ENCODE data around the gene CARS2.

DNA sequence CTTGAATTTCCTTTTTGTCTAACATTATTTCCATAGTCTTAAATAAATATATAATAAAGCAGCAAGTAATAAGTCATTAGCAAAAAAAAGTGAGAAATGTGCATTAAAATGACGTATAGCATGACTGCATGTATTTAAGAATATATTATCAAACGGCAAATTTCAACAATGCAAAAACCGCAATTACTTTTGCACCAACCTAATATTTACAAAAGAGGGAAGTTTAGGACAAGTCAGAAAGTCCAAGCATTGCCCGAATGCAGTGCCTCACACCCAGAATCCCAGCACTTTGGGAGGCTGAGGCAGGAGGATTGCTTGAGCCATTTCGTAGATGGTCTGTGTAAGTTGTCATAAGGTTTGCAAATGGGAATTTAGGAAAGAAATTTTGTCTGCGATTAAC is 100.8 kb downstream of the CARS2 start:
- TF ChIP-seq, protein P1, sequence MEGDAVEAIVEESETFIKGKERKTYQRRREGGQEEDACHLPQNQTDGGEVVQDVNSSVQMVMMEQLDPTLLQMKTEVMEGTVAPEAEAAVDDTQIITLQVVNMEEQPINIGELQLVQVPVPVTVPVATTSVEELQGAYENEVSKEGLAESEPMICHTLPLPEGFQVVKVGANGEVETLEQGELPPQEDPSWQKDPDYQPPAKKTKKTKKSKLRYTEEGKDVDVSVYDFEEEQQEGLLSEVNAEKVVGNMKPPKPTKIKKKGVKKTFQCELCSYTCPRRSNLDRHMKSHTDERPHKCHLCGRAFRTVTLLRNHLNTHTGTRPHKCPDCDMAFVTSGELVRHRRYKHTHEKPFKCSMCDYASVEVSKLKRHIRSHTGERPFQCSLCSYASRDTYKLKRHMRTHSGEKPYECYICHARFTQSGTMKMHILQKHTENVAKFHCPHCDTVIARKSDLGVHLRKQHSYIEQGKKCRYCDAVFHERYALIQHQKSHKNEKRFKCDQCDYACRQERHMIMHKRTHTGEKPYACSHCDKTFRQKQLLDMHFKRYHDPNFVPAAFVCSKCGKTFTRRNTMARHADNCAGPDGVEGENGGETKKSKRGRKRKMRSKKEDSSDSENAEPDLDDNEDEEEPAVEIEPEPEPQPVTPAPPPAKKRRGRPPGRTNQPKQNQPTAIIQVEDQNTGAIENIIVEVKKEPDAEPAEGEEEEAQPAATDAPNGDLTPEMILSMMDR (IDR thresholded peaks at IDR 0.05) = no peak
- TF ChIP-seq POLR2AphosphoS5 (IDR thresholded peaks at IDR 0.05; ENCODE audit: low read depth, low read length) = no peak
- TF ChIP-seq REST (IDR thresholded peaks at IDR 0.05; ENCODE audit: insufficient read depth in 1 of 2, low read depth in 2 of 2, low read length in 1 of 2) = no peak
